DMS114 treated with DMSO at 0.1 percent for 48 hours (cell line): ENCODE data around the gene ZNF385D.
"Not testable (repeated sequence)": the region's sequence is repeated elsewhere in the genome, so short reads cannot be mapped to it uniquely, and the experiment has no call there.

ENCODE experiments used
- DNase-seq: peaks from one replicate; lab custom pipeline; 2025; ENCODE audit not compliant: unreplicated experiment; lab: John Stamatoyannopoulos, UW

Gene ZNF385D

DNA sequence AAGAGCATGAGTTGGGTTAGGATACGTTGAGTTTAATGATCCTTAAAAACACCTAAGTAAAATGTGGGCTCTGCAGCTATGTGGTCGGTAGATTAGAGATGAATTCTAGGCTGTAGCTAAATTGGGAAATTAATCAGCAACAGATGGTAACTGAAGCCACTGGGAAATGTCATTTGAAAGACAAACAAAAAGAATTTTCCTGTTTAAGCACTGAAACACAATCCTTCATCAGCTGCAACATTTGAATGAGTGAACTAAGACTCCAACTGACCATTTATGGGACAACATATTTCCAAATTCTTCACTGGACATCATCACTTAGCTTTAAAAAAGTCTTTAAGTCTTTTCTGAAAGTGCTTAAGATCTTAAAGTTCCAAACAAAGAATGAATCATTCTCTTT lies 226.9 kb downstream of the ZNF385D start:
- no peak for DNase-seq

DNA sequence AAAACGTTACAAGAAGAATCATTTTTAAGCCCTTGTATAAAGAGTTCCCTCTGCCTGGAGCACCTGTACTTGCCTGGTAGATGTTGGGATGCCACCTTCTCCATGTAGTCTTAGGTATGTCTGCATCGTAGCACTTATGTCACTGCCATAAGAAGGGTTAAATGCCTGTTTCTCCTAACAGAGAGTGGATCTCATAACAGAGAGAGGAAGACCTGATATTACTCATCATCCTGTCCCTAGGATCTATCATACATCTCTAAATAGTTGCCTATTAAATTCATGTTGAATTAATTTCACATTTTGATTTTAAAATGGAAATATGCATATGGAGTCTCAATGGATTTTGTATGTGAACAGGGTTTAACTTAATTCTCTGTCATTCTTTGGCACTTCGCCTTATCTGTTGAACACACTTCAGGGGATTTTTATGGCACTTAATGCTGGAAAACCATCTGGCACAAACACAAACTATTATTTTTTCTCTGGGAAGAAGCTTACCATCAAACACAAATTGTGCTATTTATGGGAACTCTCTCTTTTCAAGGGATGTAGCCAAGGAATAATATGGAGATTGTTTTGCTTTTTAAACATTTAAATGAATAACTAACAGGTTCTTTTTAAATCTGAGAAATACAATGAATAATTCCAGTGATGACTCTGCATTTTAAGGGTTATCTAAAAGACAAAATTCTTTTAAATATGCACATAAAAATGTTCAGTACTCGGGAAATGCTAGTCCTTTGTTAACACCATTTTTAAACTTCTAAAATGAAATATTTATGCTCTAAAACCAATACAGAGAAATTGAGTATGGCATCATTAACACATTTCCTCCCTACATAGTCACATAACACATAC lies 230.7 kb downstream of the ZNF385D start:
- no peak for DNase-seq

DNA sequence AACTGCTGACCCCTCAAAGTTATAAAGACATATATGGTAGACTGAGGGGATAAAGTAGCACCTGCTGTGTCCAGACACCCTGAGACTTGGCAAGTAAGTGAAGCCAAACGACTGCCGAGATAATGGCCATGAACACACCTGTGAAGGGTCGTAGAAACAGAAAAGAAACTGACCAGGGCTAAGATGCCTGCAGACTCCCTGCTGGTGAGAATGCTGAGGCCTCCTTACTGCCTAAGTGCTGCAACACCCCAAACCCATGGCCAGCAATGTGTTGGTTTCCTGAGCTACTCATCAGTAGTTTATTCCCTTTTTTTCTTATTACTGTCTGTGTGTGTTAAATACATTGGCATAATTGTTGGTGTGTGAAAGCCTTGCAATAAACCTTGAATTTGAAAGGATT lies 233.8 kb downstream of the ZNF385D start:
- no peak for DNase-seq

DNA sequence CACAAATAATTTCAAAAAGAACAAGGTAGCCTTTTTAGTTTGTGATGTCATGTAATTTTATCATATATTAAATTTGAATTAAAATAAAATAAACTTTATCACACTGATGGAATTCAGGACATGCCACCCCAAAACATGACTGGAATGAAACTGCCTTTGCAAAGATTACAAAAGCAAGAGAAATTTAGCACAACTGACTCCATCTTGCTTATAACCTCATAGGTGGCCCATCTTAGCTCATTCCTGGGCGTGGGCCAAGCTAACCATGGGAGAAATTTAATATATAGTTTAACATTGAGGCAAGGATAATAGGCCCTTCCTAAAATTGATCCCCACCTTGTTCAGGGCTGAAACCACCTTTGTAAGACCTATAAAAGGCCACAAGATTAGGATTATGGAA lies 235.6 kb downstream of the ZNF385D start:
- no peak for DNase-seq

DNA sequence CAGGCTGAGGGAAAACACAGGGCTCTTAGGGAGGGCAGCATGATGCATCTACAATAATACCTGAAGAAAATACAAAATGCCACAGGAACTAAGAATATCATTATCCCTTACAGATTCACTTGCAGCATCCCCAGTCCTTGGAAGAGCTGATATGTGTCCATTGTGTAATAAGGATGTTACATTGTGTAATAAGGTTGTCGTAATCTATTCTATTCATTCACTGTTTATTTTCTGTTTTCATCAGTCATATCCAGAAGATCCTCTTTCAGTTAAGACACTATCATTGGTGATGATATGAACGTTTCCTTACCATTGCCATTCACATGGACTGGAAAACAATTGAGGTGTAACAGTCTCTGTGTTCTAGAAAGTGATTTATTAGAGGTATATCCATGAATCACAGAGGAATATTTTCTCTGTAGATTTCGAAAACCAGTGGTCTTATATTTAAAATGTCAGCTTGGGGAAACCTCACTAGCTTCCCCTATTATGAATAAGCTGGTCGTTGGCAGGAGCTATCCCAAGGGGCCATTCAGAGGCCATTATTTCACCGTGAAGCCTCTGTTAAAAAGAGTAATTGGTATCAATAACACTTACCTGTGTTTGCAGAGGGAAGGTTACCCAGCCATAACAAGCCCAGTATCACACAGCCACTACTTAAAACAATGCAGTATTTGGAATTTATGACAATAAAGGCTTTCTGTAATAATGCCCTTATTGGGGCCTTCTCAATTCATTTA lies 241.1 kb downstream of the ZNF385D start:
- DNase-seq, result no peak

DNA sequence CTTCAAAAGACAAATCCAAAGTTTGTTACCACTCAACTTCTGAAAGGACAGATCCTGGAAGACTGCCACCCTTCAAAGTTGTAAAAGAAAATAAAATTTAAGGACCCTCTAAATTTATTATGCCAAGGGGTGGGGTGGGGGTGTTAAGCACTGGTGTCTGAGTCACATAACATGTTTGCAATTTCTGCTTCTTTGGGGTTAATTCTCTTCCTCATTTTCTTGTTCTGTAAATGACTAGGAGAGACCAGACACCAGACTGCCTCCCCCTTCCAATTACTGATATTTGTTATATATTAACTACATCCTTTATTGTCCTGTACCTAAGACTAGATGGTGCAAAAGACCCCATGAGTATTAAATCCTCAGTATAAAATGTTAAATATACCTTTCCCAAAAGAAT lies 242.8 kb downstream of the ZNF385D start:
- no peak for DNase-seq

DNA sequence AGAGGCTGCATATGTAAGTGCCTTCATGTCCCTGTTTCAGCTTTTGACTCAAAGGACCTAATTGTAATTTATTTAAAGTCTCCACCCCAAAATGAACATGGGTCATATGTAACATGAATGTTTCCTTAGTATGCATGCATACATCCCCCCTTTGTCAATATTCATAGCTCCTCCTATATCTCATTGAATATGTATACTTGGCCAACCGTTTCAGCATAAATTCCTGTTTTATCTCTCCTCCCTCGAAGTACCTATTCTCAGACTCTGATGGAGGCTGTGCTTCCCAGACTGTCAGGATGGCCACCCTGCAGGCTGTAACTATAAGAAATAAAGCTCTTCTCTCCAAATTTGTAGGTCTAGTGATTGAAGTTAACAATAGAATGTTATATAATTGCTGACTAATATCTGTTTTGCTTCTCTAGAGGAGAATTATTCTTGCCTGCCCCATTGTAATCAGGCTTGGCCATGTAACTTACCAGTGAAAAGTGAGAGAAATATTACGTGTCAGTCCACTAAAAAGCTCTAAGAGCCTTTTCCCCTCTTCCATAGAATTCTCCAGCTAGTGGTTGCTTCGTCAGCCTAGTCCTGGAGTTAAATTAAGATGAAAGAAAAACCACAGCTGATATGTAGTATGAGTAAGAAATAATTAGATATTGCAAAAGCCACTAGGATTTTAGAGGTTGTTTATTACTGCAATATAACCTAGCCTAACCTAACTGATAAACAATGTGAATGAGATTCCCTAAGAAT lies 245.1 kb downstream of the ZNF385D start:
- no peak for DNase-seq

DNA sequence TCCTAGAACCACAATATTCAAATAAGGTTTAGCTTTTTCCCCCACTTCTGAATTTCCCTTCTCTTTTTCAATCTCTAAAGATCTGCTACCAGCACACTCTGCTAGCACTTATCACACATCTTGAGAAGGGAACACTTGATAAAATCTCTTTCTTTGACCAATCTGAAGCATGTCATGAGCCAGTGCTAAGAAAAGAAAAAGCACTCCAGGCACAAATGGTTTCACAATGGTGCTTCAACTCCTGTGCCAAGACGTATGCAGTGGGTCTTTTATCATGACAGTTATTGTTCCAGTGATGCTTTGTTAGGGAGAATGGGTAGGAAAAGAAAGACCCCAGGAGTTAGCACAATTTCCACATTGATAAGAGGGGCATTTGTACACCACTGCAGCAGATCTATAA lies 248.4 kb downstream of the ZNF385D start:
- no peak for DNase-seq

DNA sequence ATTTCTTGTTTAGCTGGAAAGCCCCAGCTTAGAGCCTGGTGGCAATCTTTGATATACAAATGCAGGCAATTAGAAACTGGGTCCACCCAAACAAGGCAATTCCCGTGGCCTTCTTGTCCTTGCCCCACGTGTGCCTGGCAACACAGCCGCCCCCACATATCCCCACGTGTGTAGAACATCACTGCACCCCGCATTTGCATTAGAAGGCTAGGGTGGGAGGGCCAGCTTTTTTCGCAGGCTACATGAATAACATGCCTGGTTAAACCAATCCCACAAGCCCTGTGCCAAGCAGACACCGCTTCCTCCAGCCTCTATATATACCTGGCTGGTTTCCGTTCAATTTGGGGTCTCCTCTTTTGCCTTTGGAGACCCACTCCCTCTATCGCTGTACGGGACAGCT lies 250.2 kb downstream of the ZNF385D start:
- DNase-seq, result no peak

DNA sequence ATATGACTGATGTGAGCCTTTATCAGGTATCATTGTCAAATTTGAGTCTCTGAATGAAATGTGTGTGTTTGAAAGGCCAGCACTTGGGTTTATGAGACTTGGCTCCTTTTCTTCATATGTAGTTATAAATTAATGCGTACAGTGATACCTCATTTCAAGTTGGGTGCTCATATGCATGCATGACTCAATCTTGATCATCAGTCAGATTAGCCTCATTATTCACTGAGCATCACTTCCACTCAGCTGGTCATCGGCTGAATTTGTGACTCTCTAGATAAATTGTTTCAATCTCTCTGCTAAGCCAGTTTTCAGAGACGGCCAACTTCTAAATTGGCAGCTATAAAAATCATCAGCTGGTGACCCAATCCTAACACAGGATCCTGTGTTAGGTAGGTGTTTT lies 260.3 kb downstream of the ZNF385D start:
- not testable (repeated sequence) for DNase-seq

DNA sequence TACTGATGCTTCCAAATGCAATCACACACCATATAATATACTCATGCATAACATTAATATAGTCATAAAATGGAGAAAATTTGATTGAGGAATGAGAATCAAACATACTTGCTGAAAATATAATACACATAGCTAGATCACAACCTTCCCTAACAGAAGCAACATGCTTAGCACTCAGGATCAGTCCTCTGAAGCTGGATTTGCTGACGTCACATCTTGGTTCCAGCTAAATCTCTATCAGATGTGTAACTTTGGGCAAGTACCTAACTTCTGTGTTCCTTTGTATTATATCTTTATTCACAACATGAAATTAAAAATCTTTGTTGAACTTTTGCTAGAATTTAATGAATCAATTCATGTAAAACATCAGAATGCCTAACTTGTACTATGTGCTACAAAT lies 263.5 kb downstream of the ZNF385D start:
- no peak for DNase-seq

DNA sequence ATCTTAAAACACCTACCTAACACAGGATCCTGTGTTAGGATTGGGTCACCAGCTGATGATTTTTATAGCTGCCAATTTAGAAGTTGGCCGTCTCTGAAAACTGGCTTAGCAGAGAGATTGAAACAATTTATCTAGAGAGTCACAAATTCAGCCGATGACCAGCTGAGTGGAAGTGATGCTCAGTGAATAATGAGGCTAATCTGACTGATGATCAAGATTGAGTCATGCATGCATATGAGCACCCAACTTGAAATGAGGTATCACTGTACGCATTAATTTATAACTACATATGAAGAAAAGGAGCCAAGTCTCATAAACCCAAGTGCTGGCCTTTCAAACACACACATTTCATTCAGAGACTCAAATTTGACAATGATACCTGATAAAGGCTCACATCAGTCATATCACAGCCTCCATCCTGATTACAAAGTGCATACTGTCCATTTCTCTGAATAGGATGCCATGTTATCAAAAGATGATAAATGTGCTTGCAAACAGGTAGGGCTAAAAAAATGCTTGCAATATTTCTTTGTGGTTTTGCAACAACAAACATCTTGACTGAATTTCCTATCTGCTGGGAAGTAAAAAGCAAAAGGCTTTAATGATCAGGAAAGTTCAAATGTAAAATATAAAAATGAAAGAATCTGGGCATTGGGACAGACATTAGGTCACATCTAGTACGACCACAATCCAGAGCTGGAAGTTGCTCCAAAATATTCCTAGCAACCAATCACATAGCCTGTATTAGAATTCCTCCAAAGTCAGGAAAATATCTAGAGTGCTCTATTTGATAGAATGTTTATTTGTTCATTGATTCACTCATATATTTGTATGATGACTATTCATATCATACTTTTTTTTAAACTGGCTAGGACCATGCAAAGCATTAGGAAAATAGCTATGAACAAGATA lies 264.7 kb downstream of the ZNF385D start:
- not testable (repeated sequence) for DNase-seq

DNA sequence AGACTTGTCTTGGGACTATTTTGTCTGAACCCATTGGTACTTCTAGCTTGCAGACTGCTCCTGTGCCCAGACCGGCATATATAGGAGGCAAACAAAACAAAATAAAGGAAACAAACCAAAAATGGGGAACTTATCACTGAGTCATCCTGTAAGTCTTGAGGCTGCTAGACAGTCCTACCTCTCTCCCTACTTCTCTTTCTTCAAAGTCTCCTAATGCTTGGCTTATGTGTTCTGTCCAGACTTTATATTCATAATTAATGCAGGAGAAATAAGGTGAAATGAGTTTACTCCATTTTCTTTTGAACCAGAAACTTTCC lies 266.2 kb downstream of the ZNF385D start:
- no peak for DNase-seq

DNA sequence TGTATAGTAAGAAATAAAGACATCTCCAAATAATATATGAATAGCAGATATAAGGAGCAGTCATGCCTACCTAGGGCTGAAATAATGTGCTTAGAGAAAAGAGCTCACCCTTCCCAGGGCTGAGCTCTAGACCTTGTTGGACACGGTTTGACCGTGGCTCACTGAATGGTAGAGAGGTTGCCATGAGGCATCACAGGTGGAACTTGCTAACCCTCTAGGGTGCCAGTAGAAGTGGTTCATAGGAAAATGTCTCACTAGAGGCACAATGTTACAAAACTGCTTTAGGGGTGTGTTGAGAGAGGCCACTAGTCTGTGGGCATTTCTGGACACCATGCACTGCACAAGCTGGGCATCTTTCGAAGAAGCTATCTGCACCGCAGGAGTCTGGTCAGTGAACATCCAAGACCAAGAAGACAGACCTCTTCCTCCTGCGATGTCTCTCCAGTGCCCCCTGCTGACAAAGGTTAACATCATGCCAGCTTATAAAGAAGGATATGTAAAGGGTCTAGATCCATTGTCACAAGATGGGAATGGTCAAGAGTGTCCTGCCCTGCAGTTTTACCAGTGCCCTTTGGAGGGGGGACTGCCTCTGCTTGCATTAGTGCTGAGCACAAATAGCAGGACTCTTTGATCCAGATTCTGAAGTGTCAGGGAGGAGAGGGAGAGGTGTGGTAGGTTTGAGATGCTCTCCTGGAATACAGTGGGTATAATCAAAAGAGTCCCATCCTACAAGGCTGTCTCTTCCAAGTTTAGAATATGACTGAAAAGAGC lies 266.8 kb downstream of the ZNF385D start:
- DNase-seq, result no peak

DNA sequence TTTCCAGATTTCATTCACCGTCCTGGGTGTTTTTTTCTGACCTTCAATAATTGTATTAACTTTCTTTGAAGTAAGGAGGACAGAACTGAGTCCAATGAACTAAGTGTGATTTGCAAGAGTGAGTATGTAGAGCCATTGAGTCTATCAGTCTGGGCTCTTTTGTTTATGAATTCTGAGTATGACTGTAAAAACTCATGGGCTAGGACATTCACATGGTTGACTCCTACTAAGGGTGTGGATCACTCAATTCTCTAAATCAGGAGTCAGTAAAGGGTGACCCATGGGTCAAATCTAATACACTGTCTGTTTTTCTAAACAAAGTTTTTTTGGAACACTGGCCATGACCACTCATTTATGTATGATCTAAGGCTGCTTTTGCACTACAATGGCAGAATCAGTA lies 269.0 kb downstream of the ZNF385D start:
- no peak for DNase-seq

DNA sequence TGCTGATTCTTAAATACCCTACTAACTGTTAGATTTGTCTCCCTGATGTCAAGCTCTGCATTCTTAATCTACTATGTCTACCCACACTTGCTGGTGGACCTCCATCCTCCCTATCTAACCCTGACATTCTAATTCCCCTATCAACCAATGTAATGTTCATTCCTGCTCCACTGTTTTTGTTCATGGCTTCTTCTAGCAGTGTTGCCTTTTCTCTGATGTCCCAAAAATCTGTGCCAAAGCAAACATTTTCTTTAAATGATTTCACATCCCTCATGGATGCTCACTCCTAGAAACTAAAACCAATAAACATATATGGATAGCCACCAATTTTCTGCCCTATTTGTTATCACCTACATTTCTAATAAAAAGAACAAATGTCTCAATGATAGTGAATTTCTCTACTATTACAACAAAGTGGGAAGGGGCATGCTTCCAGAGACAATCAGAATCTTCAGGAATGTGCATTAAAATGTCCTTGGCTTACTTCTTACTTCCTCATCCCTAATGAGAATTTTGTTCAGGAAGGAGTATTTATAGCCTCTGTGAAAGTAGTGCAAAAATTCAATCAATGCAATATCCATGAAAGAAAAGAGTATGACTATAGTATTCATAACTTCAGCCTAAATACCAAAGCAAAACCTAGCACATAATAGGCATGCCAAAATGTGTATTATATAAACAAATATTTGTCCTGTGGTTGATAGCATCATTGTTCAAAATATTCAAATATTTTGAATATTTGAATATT lies 273.3 kb downstream of the ZNF385D start:
- no peak for DNase-seq

DNA sequence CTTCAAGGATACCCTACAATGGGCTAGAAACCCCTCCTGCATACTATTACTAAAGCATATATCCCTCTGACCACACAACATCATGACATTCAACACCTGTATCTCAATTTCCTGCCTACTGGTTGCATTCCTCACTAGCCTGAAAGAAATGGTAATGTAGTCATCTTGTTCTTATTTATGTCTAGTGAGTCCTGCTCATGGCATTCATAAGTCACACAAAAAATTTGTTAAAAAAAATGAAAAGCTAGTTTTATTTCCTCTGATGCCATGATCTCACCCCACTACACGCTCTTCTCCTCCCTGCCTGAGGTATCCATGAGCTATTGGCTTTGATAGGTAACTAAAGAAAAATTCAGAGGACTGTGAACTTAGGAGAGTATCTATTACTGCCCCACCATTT lies 284.5 kb downstream of the ZNF385D start:
- no peak for DNase-seq

DNA sequence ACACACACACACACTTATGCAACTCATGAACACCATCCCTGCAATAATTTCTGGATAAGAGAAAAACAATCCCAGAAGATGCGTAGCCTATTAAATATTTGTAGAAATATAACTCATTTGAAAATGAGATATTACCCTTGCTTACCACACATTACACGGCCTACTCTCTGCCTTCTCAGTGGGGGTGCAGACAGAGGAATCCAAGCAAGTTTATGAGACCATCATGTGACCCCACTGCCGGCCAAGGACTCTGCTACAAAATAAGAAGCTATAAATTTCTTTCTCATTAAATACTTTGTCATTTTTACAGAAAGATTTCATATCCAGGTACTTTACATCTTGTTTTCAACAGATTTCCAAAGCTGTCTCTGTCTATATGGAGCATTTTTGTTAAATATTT lies 286.3 kb downstream of the ZNF385D start:
- no peak for DNase-seq

DNA sequence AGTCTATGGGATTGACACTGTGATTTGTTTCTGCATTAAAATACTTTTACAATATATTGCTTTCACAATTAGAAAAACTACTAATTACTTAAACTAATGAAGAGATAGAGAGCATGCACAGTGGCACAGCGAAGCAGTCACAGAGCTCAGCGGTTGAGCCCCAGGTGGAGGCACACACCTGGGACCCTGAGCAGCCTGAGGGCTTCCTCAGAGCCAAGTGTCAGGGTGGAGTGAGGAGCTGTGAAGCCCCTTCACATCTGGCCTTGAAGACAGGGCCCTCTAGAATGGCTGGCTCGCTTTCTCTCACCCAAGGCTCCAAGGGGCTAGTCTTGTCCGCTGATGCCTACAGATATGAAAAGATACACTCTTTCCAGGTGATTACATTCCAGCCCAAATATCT lies 287.7 kb downstream of the ZNF385D start:
- DNase-seq, result no peak
